HEK293 (cell line): ENCODE results near the gene CCDC73.
"Not testable (repeated sequence)": the region's sequence is repeated elsewhere in the genome, so short reads cannot be mapped to it uniquely, and the experiment has no call there.

Experiments
- CTCF ChIA-PET: fragments of 350-600 bp; formaldehyde crosslinking; extraction: SDS; loops from one replicate; lab custom pipeline; 2021; ENCODE audit warnings: antibody characterized with exemption; lab: Yijun Ruan, JAX
- POLR2A ChIA-PET: fragments of 300-600 bp; formaldehyde crosslinking; extraction: SDS; loops from one replicate; lab custom pipeline; 2020; ENCODE audit warnings: antibody characterized with exemption, inconsistent platforms; lab: Yijun Ruan, JAX
- H3K27ac ChIP-seq: fragments of 200-500 bp; sonication (Bioruptor generic); 2 replicates; pipeline ENCODE4 v1.5.1; 2014; ENCODE audit warnings: low read depth, low read length, control low read depth, inconsistent platforms; ENCODE audit errors: extremely low read depth
- H3K36me3 ChIP-seq, 2 experiments: fragments of 200-500 bp in 1 of 2; sonication (Bioruptor generic) in 1 of 2; 1 replicate in 1 of 2; 2 replicates in 1 of 2; pipeline ENCODE4 v1.5.1; 2014 to 2017; ENCODE audit warnings: inconsistent platforms in 2 of 2, low read length in 2 of 2; ENCODE audit not compliant: control insufficient read depth in 2 of 2, insufficient read depth in 1 of 2
- H3K4me1 ChIP-seq: fragments of 200-500 bp; sonication (Bioruptor generic); 2 replicates; pipeline ENCODE4 v1.5.1; 2014; ENCODE audit warnings: mild to moderate bottlenecking, low read length, inconsistent platforms; ENCODE audit not compliant: control insufficient read depth, insufficient read depth
- H3K4me3 ChIP-seq: 2 replicates; pipeline ENCODE4 v1.5.1; 2011; ENCODE audit warnings: low read depth, mild to moderate bottlenecking, control low read depth, low read length, moderate library complexity
- H3K9me3 ChIP-seq: fragments of 200-500 bp; sonication (Bioruptor generic); 2 replicates; pipeline ENCODE4 v1.5.1; 2014; ENCODE audit warnings: low read depth, low read length, inconsistent platforms; ENCODE audit not compliant: control insufficient read depth, insufficient read depth
- BCL6B ChIP-seq: fragments of 450-650 bp; formaldehyde crosslinking; IDR thresholded peaks from 2 replicates; pipeline ENCODE4 v1.5.1; 2017; ENCODE audit warnings: missing biosample characterization, missing genetic modification characterization
- PRDM1 ChIP-seq: fragments of 450-650 bp; formaldehyde crosslinking; IDR thresholded peaks from 2 replicates; pipeline ENCODE4; 2016; ENCODE audit warnings: missing biosample characterization, missing genetic modification characterization
- SETDB1 ChIP-seq: IDR thresholded peaks from one replicate; pipeline ENCODE4 v1.6.1; 2017; ENCODE audit warnings: mild to moderate bottlenecking, low read length, moderate library complexity, mixed read lengths; ENCODE audit not compliant: insufficient read length
- ZFP69B ChIP-seq: fragments of 450-650 bp; formaldehyde crosslinking; IDR thresholded peaks from 2 replicates; pipeline ENCODE4 v1.5.1; 2016; ENCODE audit warnings: missing biosample characterization, missing genetic modification characterization
- ZNF112 ChIP-seq: fragments of 450-650 bp; formaldehyde crosslinking; IDR thresholded peaks from 2 replicates; pipeline ENCODE4 v1.5.0; 2017; ENCODE audit warnings: missing biosample characterization, missing genetic modification characterization
- ZNF114 ChIP-seq: fragments of 450-650 bp; formaldehyde crosslinking; IDR thresholded peaks from 2 replicates; pipeline ENCODE4 v1.5.0; 2017; ENCODE audit warnings: missing biosample characterization, missing genetic modification characterization
- ZNF121 ChIP-seq: fragments of 450-650 bp; formaldehyde crosslinking; IDR thresholded peaks from 2 replicates; pipeline ENCODE4 v1.5.1; 2016; ENCODE audit warnings: missing biosample characterization, missing genetic modification characterization
- ZNF16 ChIP-seq: fragments of 450-650 bp; formaldehyde crosslinking; IDR thresholded peaks from 2 replicates; pipeline ENCODE4 v1.5.1; 2016; ENCODE audit warnings: low read depth, missing biosample characterization, missing genetic modification characterization
- ZNF302 ChIP-seq: fragments of 450-650 bp; formaldehyde crosslinking; IDR thresholded peaks from 2 replicates; pipeline ENCODE4 v1.5.1; 2016; ENCODE audit warnings: missing biosample characterization, missing genetic modification characterization, low read depth
- ZNF311 ChIP-seq: fragments of 450-650 bp; formaldehyde crosslinking; IDR thresholded peaks from 2 replicates; pipeline ENCODE4 v1.5.1; 2017; ENCODE audit warnings: missing biosample characterization, missing genetic modification characterization, borderline replicate concordance
- ZNF48 ChIP-seq: fragments of 450-650 bp; formaldehyde crosslinking; IDR thresholded peaks from 2 replicates; pipeline ENCODE4 v1.5.1; 2016; ENCODE audit warnings: missing biosample characterization, missing genetic modification characterization
- ZNF501 ChIP-seq: fragments of 450-650 bp; formaldehyde crosslinking; IDR thresholded peaks from 2 replicates; pipeline ENCODE4 v1.5.1; 2016; ENCODE audit warnings: missing biosample characterization, missing genetic modification characterization
- ZNF518A ChIP-seq: fragments of 450-650 bp; formaldehyde crosslinking; conservative IDR thresholded peaks from 2 replicates; pipeline ENCODE4 v1.5.1; 2016; ENCODE audit warnings: low read depth, missing biosample characterization, missing genetic modification characterization
- ZNF558 ChIP-seq: fragments of 450-650 bp; formaldehyde crosslinking; IDR thresholded peaks from 2 replicates; pipeline ENCODE4 v1.5.1; 2016; ENCODE audit warnings: missing biosample characterization, missing genetic modification characterization
- ZNF610 ChIP-seq: fragments of 450-650 bp; formaldehyde crosslinking; IDR thresholded peaks from 2 replicates; pipeline ENCODE4 v1.5.1; 2016; ENCODE audit warnings: missing biosample characterization, missing genetic modification characterization, borderline replicate concordance
- ZNF704 ChIP-seq: fragments of 450-650 bp; formaldehyde crosslinking; IDR thresholded peaks from 2 replicates; pipeline ENCODE4 v1.5.1; 2016; ENCODE audit warnings: missing biosample characterization, missing genetic modification characterization
- ZNF777 ChIP-seq: fragments of 450-650 bp; formaldehyde crosslinking; IDR thresholded peaks from 2 replicates; pipeline ENCODE4 v1.5.1; 2017; ENCODE audit warnings: missing biosample characterization, missing genetic modification characterization, borderline replicate concordance

The CCDC73 gene

GRCh38 chr11:32785262-32785661, 9.2 kb downstream of the CCDC73 start (continued):
- TF ChIP-seq ZNF114 (tag by site-specific recombination): no peak
- TF ChIP-seq ZNF501 (tag by site-specific recombination): no peak
- TF ChIP-seq ZNF311 (tag by site-specific recombination): no peak
- no peak for TF ChIP-seq ZNF16 (tag by site-specific recombination)
- TF ChIP-seq SETDB1: no peak
- no peak for TF ChIP-seq ZNF558
- no peak for TF ChIP-seq ZNF704 (tag by site-specific recombination)
- TF ChIP-seq ZNF777 (tag by site-specific recombination): no peak

- no peak for TF ChIP-seq ZNF501 (tag by site-specific recombination)
- peak; percentile 91 for TF ChIP-seq ZNF610 (tag by site-specific recombination)
- no peak overlapping the region for H3K27ac ChIP-seq
- CTCF ChIA-PET: no interaction called here
- no peaks in the 10 kb centered on the region for H3K9me3 ChIP-seq
- no peaks in the 10 kb centered on the region for H3K4me1 ChIP-seq
- no peaks in the 10 kb centered on the region for H3K36me3 ChIP-seq
- H3K4me3 ChIP-seq: no peak overlapping the region
- POLR2A ChIA-PET: no interaction called here
These were observed 12.7 kb downstream of the CCDC73 start for GRCh38 chr11:32781721-32782120.

GRCh38 chr11:32780839-32781238, 13.6 kb downstream of the CCDC73 start:
- H3K4me3 ChIP-seq, H3K27ac ChIP-seq, POLR2A ChIA-PET, H3K9me3 ChIP-seq, H3K36me3 ChIP-seq, H3K4me1 ChIP-seq: not testable (repeated sequence)
- TF ChIP-seq ZNF121 (tag by site-specific recombination): peak; percentile 70
- CTCF ChIA-PET: interaction anchor here (0.8 kb wide), 1 partner anchor 10 kb away, joined by 3 read pairs; no protein-coding TSS in a partner anchor

- TF ChIP-seq ZNF48 (tag by site-specific recombination) (no peak), ZNF16 (tag by site-specific recombination) (no peak), ZNF112 (tag by site-specific recombination) (no peak), ZNF302 (no peak), ZFP69B (tag by site-specific recombination) (no peak), BCL6B (tag by site-specific recombination) (no peak)
- H3K4me1 ChIP-seq: no peaks in the 10 kb centered on the region
- H3K9me3 ChIP-seq: no peaks in the 10 kb centered on the region
- CTCF ChIA-PET: interaction anchor here (0.6 to 1.4 kb wide), 3 partner anchors 12 to 23 kb away, joined by 4 to 6 read pairs (median 6); no protein-coding TSS in a partner anchor
- H3K27ac ChIP-seq: no peak overlapping the region
- no peak overlapping the region for H3K4me3 ChIP-seq
- POLR2A ChIA-PET: no interaction called here
- H3K36me3 ChIP-seq: no peaks in the 10 kb centered on the region
These were observed 15.3 kb downstream of the CCDC73 start for GRCh38 chr11:32779136-32779535.

GRCh38 chr11:32775908-32776307, 18.6 kb downstream of the CCDC73 start:
- CTCF ChIA-PET: interaction anchor here (0.7 to 1.4 kb wide), 3 partner anchors 11 to 290 kb away, joined by 3 read pairs; no protein-coding TSS in a partner anchor
- Histone ChIP-seq H3K36me3 (no peaks in the 10 kb centered on the region), H3K27ac (no peak overlapping the region)

More at GRCh38 chr11:32775908-32776307, 18.6 kb downstream of the CCDC73 start:
- no peak for TF ChIP-seq ZNF518A (tag by site-specific recombination)
- peak; percentile 93 for TF ChIP-seq PRDM1
- Histone ChIP-seq H3K4me3 (no peak overlapping the region), H3K4me1 (no peaks in the 10 kb centered on the region), H3K9me3 (no peaks in the 10 kb centered on the region)
- POLR2A ChIA-PET: no interaction called here
